ENCODE results near the gene ZBTB20.

DNA sequence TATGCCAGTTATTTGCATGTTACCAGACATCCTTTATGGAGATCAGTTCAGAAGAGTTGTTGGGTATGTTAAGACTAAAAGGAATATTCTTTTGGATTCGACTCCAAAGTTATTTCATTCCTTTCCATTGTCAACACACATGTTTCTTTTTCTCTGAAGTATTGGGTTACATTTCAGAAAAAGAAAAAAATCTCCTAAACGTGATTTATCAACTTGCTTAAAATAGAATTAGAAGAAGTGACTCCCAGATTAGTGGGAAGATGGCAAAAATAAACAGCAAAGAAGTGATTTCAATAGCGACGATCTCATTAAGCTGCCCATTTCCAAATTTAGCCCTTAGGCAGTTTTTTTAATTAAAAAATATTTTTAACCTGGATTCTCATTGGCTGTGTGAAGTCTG is 767.8 kb downstream of the ZBTB20 start:
- TF ChIP-seq CTCF (IDR thresholded peaks at IDR 0.05): no peak
- no peak for TF ChIP-seq POLR2A (IDR thresholded peaks at IDR 0.05)

Measured in right lobe of liver (tissue), 4 donors.